HG03108 (cell line): ENCODE measurements around the gene RAB34.
"Not testable (repeated sequence)": the region's sequence is repeated elsewhere in the genome, so short reads cannot be mapped to it uniquely, and the experiment has no call there.

Experiments used
- ATAC-seq: cut with Tn5 transposase; IDR thresholded peaks from one replicate; pipeline ENCODE4 v1.9.1; 2021; ENCODE audit warnings: moderate library complexity; ENCODE audit not compliant: unreplicated experiment

Gene RAB34

DNA sequence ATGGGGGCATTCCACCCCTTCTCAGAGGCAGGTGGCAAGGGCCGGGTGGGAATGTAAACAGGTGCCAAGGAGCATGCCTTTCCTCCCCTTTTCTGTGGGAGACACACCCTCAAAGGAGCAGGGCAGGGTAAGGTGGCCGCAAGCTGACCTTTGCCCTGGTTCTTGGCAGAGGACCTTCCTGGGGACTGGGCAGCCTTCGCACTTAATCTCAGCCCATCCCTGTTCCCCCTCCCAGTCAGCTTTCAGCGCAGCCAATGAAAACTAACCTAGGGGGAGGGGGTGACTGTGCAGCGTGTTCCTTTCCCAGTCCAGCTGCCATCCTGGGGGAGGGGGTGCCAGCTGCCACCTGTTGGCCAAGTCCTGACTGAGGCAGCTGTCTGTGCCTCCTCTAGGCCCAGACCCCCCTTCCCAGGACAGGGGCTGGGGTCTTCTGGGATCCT is 29.0 kb upstream of the RAB34 start:
- no peak for ATAC-seq

DNA sequence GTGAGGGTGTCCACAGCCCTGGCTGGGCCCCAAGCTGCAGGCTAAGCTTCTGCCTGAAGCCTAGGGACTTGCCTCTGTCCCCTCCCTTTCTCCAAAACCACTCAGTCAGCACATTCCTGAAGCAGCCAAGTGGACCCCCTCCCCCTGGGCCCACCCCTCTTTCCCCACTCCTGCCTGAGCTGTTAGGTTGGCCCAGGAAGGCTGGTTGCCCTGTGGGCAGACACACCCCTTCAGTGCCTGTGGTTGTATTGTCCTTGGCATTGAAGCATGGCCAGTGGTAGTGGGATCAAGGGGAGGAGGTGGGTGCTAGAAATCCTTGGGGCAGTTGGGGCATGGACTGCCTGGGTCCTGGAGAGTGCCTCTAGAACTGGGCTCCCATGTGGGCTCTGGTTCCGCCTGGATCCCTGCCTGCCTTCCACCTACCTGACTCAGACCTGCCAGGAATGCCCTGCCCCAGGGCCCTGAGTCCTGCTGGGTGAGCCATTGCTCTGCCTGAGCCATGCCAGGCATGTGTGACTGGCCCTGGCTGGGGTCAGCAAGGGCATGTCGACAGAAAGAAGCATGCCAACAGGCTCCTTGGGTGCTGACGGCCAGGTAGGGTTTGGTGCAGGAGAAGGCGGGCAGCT is 28.2 kb upstream of the RAB34 start:
- no peak for ATAC-seq

DNA sequence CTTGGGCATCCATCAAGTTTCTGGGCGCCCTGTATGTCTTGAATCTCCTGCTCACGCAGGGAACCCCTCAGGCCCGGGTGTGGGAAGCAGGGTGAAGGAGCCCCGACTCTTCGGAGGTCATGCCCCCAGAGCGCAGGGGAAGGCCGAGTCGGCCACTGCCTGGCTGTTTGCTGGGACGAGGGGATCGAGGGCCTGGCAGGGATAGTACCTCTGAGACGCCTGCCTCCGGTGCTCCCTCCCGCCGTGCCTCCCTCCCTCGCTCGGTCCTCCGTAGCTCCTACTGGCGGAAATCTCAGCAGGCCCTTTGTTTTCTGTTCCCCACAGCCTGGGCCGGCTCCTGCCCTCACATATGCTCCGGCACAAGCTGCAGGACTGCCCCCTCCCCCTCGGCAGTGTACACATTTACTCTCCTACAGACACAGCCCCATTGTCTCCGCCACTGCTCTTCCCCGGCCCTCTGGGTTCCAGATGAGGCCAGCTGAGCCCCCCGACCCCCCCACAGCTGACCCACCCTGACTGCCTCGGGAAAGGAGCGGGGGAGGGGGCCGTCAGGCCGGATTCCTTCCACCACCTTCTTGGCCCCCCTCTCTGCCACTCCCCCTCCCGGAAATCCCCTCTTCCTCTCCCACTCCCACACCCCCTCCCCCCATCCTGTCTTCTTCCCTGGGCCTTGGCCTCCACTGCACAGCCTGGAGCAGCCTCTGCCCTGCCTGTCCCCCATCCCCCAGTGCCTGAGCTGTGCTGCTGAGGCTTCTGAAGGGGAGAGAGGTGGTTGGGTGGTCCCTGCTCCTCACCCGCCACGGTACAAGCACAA is 27.5 kb upstream of the RAB34 start:
- no peak for ATAC-seq

- ATAC-seq: no peak
These were observed 26.7 kb upstream of the RAB34 start for GRCh38 chr17:28744104-28744971.

DNA sequence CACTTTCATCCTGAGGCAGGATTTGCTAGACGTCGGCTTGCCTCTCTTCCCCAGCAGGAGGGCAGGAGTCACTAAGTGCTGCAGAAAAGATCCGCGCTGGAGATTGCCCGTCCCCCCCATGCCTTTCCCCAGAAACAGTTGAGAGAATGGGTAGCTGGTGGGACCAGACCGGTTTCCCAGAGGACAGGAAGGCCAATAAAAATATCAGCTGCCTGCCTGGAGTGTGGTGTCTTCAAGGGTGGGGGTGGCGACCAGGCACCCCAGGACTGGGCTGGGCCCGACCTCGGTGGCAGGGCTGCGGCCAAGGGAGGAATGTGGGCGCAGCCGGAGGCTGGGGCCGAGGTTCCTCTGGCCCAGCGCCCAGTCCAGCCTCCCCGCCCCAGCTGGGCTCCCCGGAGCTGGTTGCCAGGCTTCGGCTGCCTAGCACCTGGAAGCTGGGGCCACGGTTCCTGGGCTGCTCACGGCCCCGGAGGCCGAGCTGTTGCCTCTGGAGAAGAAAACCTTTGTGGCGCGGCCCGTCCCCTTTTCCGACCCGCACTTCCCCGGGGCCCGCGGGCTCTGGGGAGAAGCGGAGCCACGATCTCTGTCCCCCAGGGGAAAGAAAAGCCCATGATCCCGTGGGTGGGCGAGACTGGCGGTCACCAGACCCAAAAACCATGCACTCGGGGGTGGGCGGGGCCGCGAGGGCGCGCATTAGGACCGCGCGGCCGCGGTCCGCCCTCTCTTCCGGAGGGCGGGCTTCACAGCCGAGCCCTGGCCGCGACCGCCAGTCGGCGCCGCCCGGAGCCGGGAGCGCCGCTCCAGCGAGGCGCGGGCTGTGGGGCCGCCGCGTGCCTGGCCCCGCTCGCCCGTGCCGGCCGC is 25.8 kb upstream of the RAB34 start, which contains the start of gene TRAF4:
Gene TRAF4 (plus strand): TSS at position 769 of the 861 bp plus-strand sequence. CDS start 102 bp downstream, outside the sequence.
- peak; percentile 52 for ATAC-seq

- ATAC-seq: no peak
These were observed 24.0 kb upstream of the RAB34 start for GRCh38 chr17:28741358-28742349.

- ATAC-seq: no peak
These were observed 23.0 kb upstream of the RAB34 start for GRCh38 chr17:28740406-28741357.

DNA sequence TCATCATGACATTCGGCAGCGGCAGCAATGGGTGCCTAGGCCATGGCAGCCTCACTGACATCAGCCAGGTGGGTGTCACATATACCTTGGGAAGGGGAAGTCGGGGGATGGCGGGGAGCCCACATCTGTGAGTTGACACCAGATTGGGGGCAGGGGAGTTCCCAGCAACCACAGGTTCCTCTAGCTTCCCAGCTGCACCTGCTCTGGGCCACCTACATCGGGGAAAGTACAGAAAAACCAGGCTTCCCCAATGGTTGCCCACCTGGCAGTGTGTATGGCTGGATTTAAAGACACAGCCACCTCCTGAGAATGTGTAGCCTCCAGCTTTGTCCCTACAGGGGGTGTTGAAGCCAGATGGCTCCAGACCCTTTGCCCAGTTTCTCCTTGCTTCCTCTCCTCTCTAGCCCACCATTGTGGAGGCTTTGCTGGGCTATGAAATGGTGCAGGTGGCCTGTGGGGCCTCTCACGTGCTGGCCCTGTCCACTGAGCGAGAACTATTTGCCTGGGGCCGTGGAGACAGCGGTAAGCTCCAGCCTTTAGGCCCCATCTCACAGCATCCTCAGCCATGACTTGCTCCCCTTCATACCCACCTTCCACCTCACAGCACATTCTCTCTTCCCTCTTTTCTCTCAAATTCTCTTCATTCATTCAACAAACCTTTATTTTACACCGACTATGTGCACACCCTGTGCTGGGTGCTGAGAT is 21.2 kb upstream of the RAB34 start:
- peak; percentile 27 for ATAC-seq

DNA sequence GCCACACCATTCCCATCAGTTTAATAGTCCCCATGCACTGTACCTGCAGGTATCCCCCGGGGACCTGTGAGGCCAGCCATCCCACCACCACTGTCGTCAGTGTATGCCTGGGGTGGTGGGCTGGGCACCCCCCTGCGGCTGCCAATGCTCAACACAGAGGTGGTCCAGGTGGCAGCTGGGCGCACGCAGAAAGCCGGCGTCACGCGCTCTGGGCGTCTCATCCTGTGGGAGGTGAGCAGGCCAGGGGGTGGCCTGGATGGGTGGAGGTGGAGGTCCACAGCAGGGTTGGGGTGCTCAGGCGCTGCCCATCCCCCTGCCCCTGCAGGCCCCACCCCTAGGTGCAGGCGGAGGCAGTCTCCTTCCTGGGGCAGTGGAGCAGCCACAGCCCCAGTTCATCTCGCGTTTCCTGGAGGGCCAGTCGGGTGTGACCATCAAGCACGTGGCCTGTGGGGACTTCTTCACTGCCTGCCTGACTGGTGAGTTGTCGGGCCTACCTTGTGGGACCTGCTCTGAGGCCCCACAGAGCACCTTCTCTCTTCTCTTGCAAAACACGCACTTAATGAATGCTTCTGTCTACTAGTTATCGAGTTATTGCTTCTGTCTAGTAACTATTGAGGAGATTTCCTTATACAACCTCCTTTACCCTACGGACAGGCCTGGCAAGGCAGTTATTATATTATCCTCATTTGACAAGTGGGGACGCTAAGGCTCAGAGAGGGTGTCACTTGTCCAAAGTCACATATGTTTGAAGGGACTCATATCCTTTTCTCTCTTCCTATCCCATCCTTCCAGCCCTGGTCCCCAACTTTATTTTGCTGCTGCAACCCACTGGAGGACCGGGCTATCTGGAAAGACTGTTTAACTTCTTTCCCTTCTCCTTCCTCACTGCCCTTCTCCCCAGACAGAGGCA is 20.4 kb upstream of the RAB34 start:
- ATAC-seq: peak; percentile 73

DNA sequence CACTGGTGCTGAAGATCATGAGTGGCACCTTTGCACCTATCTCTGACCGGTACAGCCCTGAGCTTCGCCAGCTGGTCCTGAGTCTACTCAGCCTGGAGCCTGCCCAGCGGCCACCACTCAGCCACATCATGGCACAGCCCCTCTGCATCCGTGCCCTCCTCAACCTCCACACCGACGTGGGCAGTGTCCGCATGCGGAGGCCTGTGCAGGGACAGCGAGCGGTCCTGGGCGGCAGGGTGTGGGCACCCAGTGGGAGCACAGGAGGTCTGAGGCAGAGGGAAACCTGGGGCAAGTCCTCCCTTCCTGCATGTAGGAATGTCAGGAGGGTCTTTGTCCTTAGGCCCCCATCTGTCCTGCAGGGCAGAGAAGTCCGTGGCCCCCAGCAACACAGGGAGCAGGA is 19.6 kb upstream of the RAB34 start:
- ATAC-seq: no peak

DNA sequence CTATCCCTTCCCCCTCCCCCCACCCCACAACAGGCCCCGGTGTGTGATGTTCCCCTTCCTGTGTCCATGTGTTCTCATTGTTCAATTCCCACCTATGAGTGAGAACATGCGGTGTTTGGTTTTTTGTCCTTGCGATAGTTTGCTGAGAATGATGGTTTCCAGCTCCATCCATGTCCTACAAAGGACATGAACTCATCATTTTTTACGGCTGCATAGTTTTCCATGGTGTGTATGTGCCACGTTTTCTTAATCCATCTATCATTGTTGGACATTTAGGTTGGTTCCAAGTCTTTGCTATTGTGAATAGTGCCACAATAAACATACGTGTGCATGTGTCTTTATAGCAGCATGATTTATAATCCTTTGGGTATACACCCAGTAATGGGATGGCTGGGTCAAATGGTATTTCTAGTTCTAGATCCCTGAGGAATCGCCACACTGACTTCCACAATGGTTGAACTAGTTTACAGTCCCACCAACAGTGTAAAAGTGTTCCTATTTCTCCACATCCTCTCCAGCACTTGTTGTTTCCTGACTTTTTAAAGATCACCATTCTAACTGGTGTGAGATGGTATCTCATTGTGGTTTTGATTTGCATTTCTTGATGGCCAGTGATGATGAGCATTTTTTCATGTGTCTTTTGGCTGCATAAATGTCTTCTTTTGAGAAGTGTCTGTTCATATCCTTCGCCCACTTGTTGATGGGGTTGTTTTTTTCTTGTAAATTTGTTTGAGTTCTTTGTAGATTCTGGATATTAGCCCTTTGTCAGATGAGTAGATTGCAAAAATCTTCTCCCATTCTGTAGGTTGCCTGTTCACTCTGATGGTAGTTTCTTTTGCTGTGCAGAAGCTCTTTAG is 18.5 kb upstream of the RAB34 start:
- ATAC-seq: not testable (repeated sequence)

- no peak for ATAC-seq
These were observed 17.6 kb upstream of the RAB34 start for GRCh38 chr17:28735242-28735722.

GRCh38 chr17:28734712-28735241 is 17.1 kb upstream of the RAB34 start:
- no peak for ATAC-seq

GRCh38 chr17:28733346-28733745 is 15.7 kb upstream of the RAB34 start:
- no peak for ATAC-seq

DNA sequence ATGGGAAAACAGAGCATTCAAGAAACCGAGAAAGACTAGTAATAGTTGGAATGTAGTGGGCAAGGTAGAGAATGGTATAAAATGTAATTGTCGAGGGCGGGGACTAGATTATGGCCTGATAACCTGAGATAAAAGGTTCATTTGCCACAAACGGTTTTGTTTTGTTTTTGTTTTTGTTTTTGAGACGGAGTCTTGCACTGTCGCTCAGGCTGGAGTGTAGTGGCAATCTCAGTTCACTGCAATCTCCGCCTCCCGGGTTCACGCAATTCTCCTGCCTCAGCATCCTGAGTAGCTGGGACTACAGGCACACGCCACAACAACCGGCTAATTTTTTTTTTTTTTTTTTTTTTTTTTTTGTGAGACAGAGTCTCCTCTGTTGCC is 12.3 kb upstream of the RAB34 start:
- no peak for ATAC-seq
